GM10248 (cell line): Measurements from ENCODE around the gene NR2C2.

Experiments
- CTCF ChIA-PET: fragments of 300-600 bp; sonication (Branson Sonifier 250); formaldehyde crosslinking; extraction: SDS; loops from one replicate; lab custom pipeline; 2021; ENCODE audit warnings: antibody characterized with exemption; lab: Yijun Ruan, JAX
- POLR2A ChIA-PET: fragments of 350-650 bp; sonication (Branson Sonifier 250); formaldehyde crosslinking; extraction: SDS; loops from one replicate; lab custom pipeline; 2020; ENCODE audit warnings: antibody characterized with exemption; lab: Yijun Ruan, JAX
- DNase-seq: peaks from one replicate; pipeline ENCODE4 v3.0.0; 2012; ENCODE audit errors: extremely low spot score
- TF ChIP-seq, protein P1 (sequence below): IDR thresholded peaks from 2 replicates; pipeline ENCODE4 v1.5.1; 2012; ENCODE audit warnings: mild to moderate bottlenecking, low read depth; ENCODE audit errors: extremely low read depth, missing control alignments, control extremely low read depth

Gene NR2C2

DNA sequence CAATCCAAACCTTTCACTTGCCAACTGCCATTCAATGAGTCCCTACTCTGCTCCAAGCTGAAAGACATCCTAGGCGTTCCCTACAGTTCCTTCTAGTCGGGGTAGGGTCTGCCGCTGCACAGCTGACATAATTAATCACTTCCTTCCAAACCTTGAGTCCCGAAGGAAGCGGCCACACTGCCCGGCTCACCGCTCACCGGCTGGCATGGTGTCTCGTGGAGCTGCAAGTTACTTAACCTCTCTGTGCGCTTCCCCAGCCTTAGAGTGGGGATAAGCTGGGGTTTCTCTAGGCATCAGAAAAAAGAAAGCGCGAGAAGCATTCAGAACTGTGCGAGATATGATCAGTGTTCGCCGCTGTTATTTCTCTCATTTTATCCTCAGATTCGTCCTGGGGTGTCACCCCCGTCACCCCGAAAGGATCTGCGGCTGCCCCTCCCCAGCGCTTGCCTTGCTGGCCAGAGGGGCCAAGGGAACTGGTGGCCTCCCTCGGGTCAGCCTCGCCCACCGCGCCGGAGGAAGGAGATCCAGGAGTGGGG is 117.0 kb downstream of the NR2C2 start:
- TF ChIP-seq, protein P1, sequence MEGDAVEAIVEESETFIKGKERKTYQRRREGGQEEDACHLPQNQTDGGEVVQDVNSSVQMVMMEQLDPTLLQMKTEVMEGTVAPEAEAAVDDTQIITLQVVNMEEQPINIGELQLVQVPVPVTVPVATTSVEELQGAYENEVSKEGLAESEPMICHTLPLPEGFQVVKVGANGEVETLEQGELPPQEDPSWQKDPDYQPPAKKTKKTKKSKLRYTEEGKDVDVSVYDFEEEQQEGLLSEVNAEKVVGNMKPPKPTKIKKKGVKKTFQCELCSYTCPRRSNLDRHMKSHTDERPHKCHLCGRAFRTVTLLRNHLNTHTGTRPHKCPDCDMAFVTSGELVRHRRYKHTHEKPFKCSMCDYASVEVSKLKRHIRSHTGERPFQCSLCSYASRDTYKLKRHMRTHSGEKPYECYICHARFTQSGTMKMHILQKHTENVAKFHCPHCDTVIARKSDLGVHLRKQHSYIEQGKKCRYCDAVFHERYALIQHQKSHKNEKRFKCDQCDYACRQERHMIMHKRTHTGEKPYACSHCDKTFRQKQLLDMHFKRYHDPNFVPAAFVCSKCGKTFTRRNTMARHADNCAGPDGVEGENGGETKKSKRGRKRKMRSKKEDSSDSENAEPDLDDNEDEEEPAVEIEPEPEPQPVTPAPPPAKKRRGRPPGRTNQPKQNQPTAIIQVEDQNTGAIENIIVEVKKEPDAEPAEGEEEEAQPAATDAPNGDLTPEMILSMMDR: no peak
- DNase-seq: no peak
- ChIA-PET CTCF (interaction anchor here (0.9 to 2.8 kb wide), 4 partner anchors 13 to 111 kb away, joined by 3 to 26 read pairs (median 3); no protein-coding TSS in a partner anchor), POLR2A (interaction anchor here (1.0 to 1.2 kb wide), 3 partner anchors 9 to 14 kb away, joined by 3 to 4 read pairs (median 3); no protein-coding TSS in a partner anchor)

DNA sequence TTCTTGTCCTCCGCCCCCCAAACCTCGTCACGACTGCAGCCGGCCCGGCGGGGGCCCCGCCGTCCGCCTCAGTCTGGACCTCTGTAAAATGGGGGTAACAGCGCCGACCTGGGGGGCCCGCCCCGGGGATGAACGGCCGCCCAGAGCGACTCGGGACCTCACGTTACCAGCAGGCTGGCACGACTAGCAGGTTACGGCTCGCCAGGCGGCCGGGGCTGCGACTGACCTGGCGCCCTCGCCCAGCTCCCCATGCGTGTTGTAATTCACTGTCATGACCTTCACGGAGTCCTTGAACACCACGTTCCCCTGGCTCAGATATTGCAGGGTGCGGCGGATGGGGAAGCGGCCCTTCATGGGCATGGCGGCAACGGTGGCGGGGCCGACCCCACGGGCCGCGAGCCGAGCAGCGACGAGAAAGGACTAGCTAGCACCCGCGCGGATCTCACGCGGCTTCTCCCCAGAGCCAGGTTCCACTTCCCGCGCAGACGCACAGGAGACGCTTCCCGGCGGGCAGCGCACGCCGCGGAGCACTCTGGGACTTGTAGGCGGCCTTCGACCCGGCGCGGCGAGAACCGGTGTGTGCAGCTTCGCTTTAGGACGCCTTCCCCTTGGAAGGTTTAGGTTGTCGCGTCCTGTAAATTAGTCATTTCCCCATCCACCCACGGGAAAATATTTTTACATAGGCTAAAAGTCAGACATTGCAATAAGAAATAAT is 117.6 kb downstream of the NR2C2 start, which contains the start of gene MRPS25:
Gene MRPS25, minus strand, starts transcription at position 481 of the 715 bp plus-strand sequence. Its CDS starts 121 bp downstream, at position 360.
- ChIA-PET CTCF (interaction anchor here (0.9 to 2.8 kb wide), 5 partner anchors 8 to 112 kb away, joined by 3 to 26 read pairs (median 3); no protein-coding TSS in a partner anchor), POLR2A (interaction anchor here (1.0 to 1.2 kb wide), 2 partner anchors 10 to 14 kb away, joined by 3 to 4 read pairs; no protein-coding TSS in a partner anchor)
- peak; percentile 96 for DNase-seq
- TF ChIP-seq, protein P1: no peak

DNA sequence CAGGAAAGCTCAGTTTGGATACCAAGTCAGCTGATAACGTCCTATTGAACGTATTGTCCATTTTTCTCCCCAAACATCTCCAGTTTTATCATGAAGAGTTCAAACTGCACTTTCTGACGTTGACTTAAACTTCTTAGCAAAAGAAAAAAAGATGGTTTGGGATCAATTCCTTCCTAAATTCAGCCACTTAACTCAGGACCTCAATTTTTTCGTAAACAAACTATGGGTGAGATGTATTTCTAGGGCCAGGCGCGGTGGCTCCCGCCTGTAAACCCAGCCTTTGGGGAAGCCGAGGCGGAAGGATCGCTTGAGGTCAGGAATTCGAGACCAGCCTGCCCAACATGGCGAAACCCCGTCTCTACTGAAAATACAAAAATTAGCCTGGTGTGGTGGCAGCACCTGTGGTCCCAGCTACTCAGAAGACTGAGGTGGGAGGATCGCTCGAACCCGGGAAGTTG is 118.2 kb downstream of the NR2C2 start:
- DNase-seq: no peak
- ChIA-PET CTCF (interaction anchor here (0.9 to 2.8 kb wide), 4 partner anchors 8 to 21 kb away, joined by 3 to 26 read pairs (median 3); no protein-coding TSS in a partner anchor), POLR2A (interaction anchor here (1.0 to 1.2 kb wide), 2 partner anchors 10 to 14 kb away, joined by 3 to 4 read pairs; no protein-coding TSS in a partner anchor)
- TF ChIP-seq, protein P1: no peak

DNA sequence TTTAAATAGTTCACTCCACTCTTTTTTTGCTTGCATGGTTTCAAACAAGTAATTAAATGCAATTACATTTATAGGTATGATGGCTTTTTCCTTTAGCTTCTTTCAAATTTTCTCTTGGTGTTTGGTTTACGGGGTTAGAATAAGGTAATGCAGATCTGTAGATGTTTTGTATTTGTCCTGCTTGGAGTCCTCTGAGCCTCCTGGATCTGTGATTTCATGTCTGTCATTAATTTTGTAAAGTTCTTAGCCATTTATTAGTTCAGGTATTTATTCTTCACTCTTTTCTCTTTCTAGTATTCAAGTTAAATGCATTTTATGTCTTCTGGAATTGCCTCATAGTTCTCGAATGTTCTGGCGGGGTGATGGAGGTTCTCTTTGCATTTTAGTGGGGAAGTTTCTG is 119.1 kb downstream of the NR2C2 start:
- TF ChIP-seq, protein P1: no peak
- POLR2A ChIA-PET: no interaction called here
- CTCF ChIA-PET: no interaction called here
- DNase-seq: no peak

DNA sequence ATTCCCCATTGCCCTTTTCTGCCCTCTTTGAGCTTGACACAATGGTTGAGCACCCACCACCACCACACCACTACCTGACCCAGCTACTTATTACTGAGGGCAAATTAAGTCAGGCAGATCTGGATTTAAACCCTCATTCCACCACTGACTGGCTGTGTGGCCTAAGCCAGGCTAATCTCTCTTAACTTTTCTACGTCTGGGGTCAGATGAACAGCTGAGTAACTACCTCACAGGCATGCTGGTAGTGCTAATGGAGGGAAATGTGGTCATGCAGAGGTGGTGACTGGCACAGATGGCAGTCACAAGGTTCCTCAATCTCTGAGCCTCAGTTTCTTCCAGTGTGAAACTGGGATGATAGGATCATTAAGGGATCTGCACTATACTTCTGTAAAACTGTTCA is 122.1 kb downstream of the NR2C2 start:
- POLR2A ChIA-PET: no interaction called here
- DNase-seq: no peak
- TF ChIP-seq, protein P1: no peak
- CTCF ChIA-PET: interaction anchor here (0.8 to 2.2 kb wide), 9 partner anchors 8 to 144 kb away, joined by 3 to 15 read pairs (median 4); partner anchors contain the start of gene RBSN

DNA sequence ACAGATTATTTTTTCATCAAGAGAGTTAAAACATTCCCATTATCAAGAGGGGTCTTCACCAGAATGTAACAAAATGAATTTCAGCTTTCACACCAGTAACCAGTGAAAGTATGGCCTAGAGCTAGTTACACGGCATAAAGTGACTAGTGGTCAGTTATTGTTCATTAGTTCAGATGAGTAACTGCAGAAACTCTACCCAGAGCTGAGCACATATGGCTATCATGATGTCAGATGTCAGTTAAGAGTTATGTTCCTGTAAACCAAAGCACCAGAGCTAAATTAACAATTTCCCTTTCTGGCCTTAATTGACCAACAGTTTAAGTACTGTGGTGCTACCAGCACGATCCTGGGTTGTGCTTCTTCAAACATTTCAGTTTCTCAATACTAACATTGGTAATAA is 124.3 kb downstream of the NR2C2 start:
- DNase-seq: no peak
- CTCF ChIA-PET: interaction anchor here (0.8 to 2.9 kb wide), 9 partner anchors 9 to 148 kb away, joined by 3 to 14 read pairs (median 3); no protein-coding TSS in a partner anchor
- POLR2A ChIA-PET: no interaction called here
- TF ChIP-seq, protein P1: no peak
